GM19372 (cell line): ENCODE results near the gene MACROD2.
"Not testable (repeated sequence)": the region's sequence is repeated elsewhere in the genome, so short reads cannot be mapped to it uniquely, and the experiment has no call there.

Experiments
- ATAC-seq: cut with Tn5 transposase; IDR thresholded peaks from one replicate; pipeline ENCODE4 v1.9.1; 2021; ENCODE audit warnings: mild to moderate bottlenecking, low read depth, moderate library complexity; ENCODE audit not compliant: unreplicated experiment

The MACROD2 gene

GRCh38 chr20:15491575-15491974 lies 1496.3 kb downstream of the MACROD2 start:
- no peak for ATAC-seq

- no peak for ATAC-seq
Observed at GRCh38 chr20:15494851-15495250, 1499.5 kb downstream of the MACROD2 start.

- ATAC-seq, result no peak
Observed at GRCh38 chr20:15496501-15497039, 1501.3 kb downstream of the MACROD2 start.

GRCh38 chr20:15498926-15499325 lies 1503.6 kb downstream of the MACROD2 start:
- no peak for ATAC-seq

- no peak for ATAC-seq
Observed at GRCh38 chr20:15506311-15506710, 1511.0 kb downstream of the MACROD2 start.

GRCh38 chr20:15507151-15507550 lies 1511.8 kb downstream of the MACROD2 start:
- no peak for ATAC-seq

GRCh38 chr20:15511551-15511950 lies 1516.2 kb downstream of the MACROD2 start:
- no peak for ATAC-seq

- no peak for ATAC-seq
Observed at GRCh38 chr20:15512916-15513315, 1517.6 kb downstream of the MACROD2 start.

- ATAC-seq, result no peak
Observed at GRCh38 chr20:15515691-15516090, 1520.4 kb downstream of the MACROD2 start.

GRCh38 chr20:15520930-15521524 lies 1525.7 kb downstream of the MACROD2 start:
- ATAC-seq, result no peak

- no peak for ATAC-seq
Observed at GRCh38 chr20:15523400-15523799, 1528.1 kb downstream of the MACROD2 start.

GRCh38 chr20:15528391-15529111 lies 1533.2 kb downstream of the MACROD2 start:
- no peak for ATAC-seq

GRCh38 chr20:15535863-15536262 lies 1540.5 kb downstream of the MACROD2 start:
- ATAC-seq, result no peak

GRCh38 chr20:15537200-15537599 lies 1541.9 kb downstream of the MACROD2 start:
- ATAC-seq, result not testable (repeated sequence)

- no peak for ATAC-seq
Observed at GRCh38 chr20:15542655-15543054, 1547.3 kb downstream of the MACROD2 start.

- no peak for ATAC-seq
Observed at GRCh38 chr20:15544742-15545141, 1549.4 kb downstream of the MACROD2 start.

- no peak for ATAC-seq
Observed at GRCh38 chr20:15546525-15547023, 1551.3 kb downstream of the MACROD2 start.

- ATAC-seq, result no peak
Observed at GRCh38 chr20:15547119-15547518, 1551.8 kb downstream of the MACROD2 start.

GRCh38 chr20:15550116-15550870 lies 1555.0 kb downstream of the MACROD2 start:
- no peak for ATAC-seq

- ATAC-seq, result no peak
Observed at GRCh38 chr20:15555913-15556312, 1560.6 kb downstream of the MACROD2 start.

- ATAC-seq, result no peak
Observed at GRCh38 chr20:15556869-15557268, 1561.6 kb downstream of the MACROD2 start.
